OCI-LY7 (cell line): ENCODE measurements around the gene ARHGEF26.

Experiments
- CTCF ChIP-seq: fragments of 200-600 bp; sonication (generic); conservative IDR thresholded peaks from 2 replicates; pipeline ENCODE4 v1.5.1; 2014; ENCODE audit warnings: mild to moderate bottlenecking, antibody characterized with exemption, low read length, moderate library complexity, mixed read lengths
- EZH2phosphoT487 ChIP-seq: fragments of 200-600 bp; sonication (generic); IDR thresholded peaks from 2 replicates; pipeline ENCODE4 v1.6.1; 2018; ENCODE audit warnings: low read depth, borderline replicate concordance, mild to moderate bottlenecking, mixed run types, antibody characterized with exemption, low read length, moderate library complexity, mixed read lengths

GRCh38 chr3:154209499-154209898 lies 88.3 kb downstream of the ARHGEF26 start:
- no peak for TF ChIP-seq CTCF
- no peak for TF ChIP-seq EZH2phosphoT487
